Mesendoderm (in vitro differentiated cells): ENCODE data around the gene P3H4.

Source experiments
- DNase-seq: peaks from one replicate; pipeline ENCODE4 v3.0.0; 2013
- H2AK5ac ChIP-seq: 2 replicates; pipeline ENCODE4 v1.6.1; 2013; ENCODE audit warnings: low read length, inconsistent platforms
- H2BK120ac ChIP-seq: 2 replicates; pipeline ENCODE4 v1.6.1; 2013; ENCODE audit warnings: low read depth, mild to moderate bottlenecking, low read length, moderate library complexity, mixed read lengths
- H2BK15ac ChIP-seq: replicated peaks from 2 replicates; pipeline ENCODE4 v1.6.1; 2013; ENCODE audit warnings: low read depth, mild to moderate bottlenecking, moderate library complexity
- H2BK5ac ChIP-seq: 2 replicates; pipeline ENCODE4 v1.6.1; 2013; ENCODE audit warnings: low read length, inconsistent platforms
- H3K18ac ChIP-seq: 2 replicates; pipeline ENCODE4 v1.6.1; 2013; ENCODE audit warnings: mild to moderate bottlenecking, low read length, mixed read lengths
- H3K23ac ChIP-seq: one replicate; pipeline ENCODE4 v1.6.1; 2013; ENCODE audit warnings: low read length
- H3K27ac ChIP-seq: 2 replicates; pipeline ENCODE4 v1.5.1; 2013; ENCODE audit warnings: low read depth, mild to moderate bottlenecking, inconsistent platforms, low read length, moderate library complexity
- H3K27me3 ChIP-seq: 2 replicates; pipeline ENCODE4 v1.6.1; 2013; ENCODE audit warnings: low read length, control low read depth, mild to moderate bottlenecking, inconsistent platforms; ENCODE audit not compliant: insufficient read depth, poor library complexity
- H3K36me3 ChIP-seq: 2 replicates; pipeline ENCODE4 v1.6.1; 2013; ENCODE audit warnings: low read length, inconsistent platforms; ENCODE audit not compliant: control insufficient read depth, insufficient read depth
- H3K4ac ChIP-seq: one replicate; pipeline ENCODE4 v1.6.1; 2013; ENCODE audit warnings: low read depth, mild to moderate bottlenecking, low read length, moderate library complexity
- H3K4me1 ChIP-seq: 2 replicates; pipeline ENCODE4 v1.6.1; 2013; ENCODE audit warnings: low read depth, low read length, inconsistent platforms; ENCODE audit not compliant: control insufficient read depth
- H3K4me2 ChIP-seq: 2 replicates; pipeline ENCODE4 v1.6.1; 2013; ENCODE audit warnings: low read length
- H3K4me3 ChIP-seq: 2 replicates; pipeline ENCODE4 v1.5.1; 2013; ENCODE audit warnings: mild to moderate bottlenecking, low read length
- H3K56ac ChIP-seq: one replicate; pipeline ENCODE4 v1.6.1; 2013; ENCODE audit warnings: low read length
- H3K79me1 ChIP-seq: 2 replicates; pipeline ENCODE4 v1.6.1; 2013; ENCODE audit warnings: low read length, inconsistent platforms
- H3K79me2 ChIP-seq: 2 replicates; pipeline ENCODE4 v1.6.1; 2013; ENCODE audit warnings: mild to moderate bottlenecking, low read length; ENCODE audit not compliant: control insufficient read depth, insufficient read depth
- H3K9ac ChIP-seq: 2 replicates; pipeline ENCODE4 v1.6.1; 2013; ENCODE audit warnings: low read length, inconsistent platforms
- H4K5ac ChIP-seq: one replicate; pipeline ENCODE4 v1.6.1; 2013; ENCODE audit warnings: low read length
- H4K8ac ChIP-seq: one replicate; pipeline ENCODE4 v1.6.1; 2013; ENCODE audit warnings: low read depth, mild to moderate bottlenecking, control low read depth, low read length, moderate library complexity
- WGBS: extraction: QIAGEN DNeasy Blood & Tissue Kit; methylation state at CpG from one replicate; pipeline ENCODE4 v1.1.7; 2013; ENCODE audit warnings: low lambda C conversion rate, missing lambda C conversion rate; ENCODE audit not compliant: insufficient coverage; ENCODE audit errors: extremely low coverage; 5-methylcytosine and 5-hydroxymethylcytosine counted together

P3H4 gene

GRCh38 chr17:41785091-41785858 is 26.5 kb downstream of the P3H4 start:
- Histone ChIP-seq H3K27ac (peak overlapping the region; percentile 98), H2BK15ac (peak overlapping the region; percentile 20), H3K4me1 (peaks cover 6% of the 10 kb centered on the region), H3K23ac (peak overlapping the region; percentile 89), H4K8ac (no peak overlapping the region), H2AK5ac (peak overlapping the region; percentile 98), H3K18ac (peak overlapping the region; percentile 94), H3K4me3 (peak overlapping the region; percentile 81), H3K79me2 (peaks cover 33% of the 10 kb centered on the region), H3K27me3 (no peaks in the 10 kb centered on the region), H4K5ac (peak overlapping the region; percentile 91), H3K4ac (peak overlapping the region; percentile 93), H2BK5ac (peak overlapping the region; percentile 95), H3K56ac (peak overlapping the region; percentile 95), H3K9ac (peak overlapping the region; percentile 97), H3K79me1 (peaks cover 4% of the 10 kb centered on the region), H2BK120ac (peak overlapping the region; percentile 89), H3K36me3 (no peaks in the 10 kb centered on the region), H3K4me2 (peak overlapping the region; percentile 97)
- DNase-seq: peak; percentile 99
- no CpG with 5 or more reads among the region's 13 CpGs for WGBS

GRCh38 chr17:41784207-41784744 is 27.5 kb downstream of the P3H4 start:
- Histone ChIP-seq H3K4me3 (peak overlapping the region; percentile 81), H3K36me3 (no peaks in the 10 kb centered on the region), H2AK5ac (peak overlapping the region; percentile 94), H2BK15ac (peak overlapping the region; percentile 20), H3K9ac (peak overlapping the region; percentile 97), H4K5ac (peak overlapping the region; percentile 84), H3K79me2 (peaks cover 38% of the 10 kb centered on the region), H3K4me2 (peak overlapping the region; percentile 92), H3K4ac (peak overlapping the region; percentile 93), H3K4me1 (peaks cover 6% of the 10 kb centered on the region), H4K8ac (no peak overlapping the region), H3K27ac (peak overlapping the region; percentile 98), H2BK5ac (peak overlapping the region; percentile 84), H3K23ac (peak overlapping the region; percentile 83), H3K79me1 (peaks cover 4% of the 10 kb centered on the region), H2BK120ac (peak overlapping the region; percentile 89), H3K56ac (peak overlapping the region; percentile 95), H3K27me3 (no peaks in the 10 kb centered on the region), H3K18ac (peak overlapping the region; percentile 94)
- WGBS: no CpG with 5 or more reads among the region's 6 CpGs
- DNase-seq: peak; percentile 82

GRCh38 chr17:41782142-41782541 is 29.6 kb downstream of the P3H4 start:
- H3K4me3 ChIP-seq: no peak overlapping the region
- peaks cover 48% of the 10 kb centered on the region for H3K79me2 ChIP-seq
- peak overlapping the region; percentile 28 for H3K56ac ChIP-seq
- no peak for DNase-seq
- H3K27me3 ChIP-seq: no peaks in the 10 kb centered on the region
- H2BK5ac ChIP-seq: no peak overlapping the region
- H2BK120ac ChIP-seq: no peak overlapping the region
- no peak overlapping the region for H2AK5ac ChIP-seq
- H3K18ac ChIP-seq: no peak overlapping the region
- H2BK15ac ChIP-seq: no peak overlapping the region
- peaks cover 6% of the 10 kb centered on the region for H3K79me1 ChIP-seq
- H4K5ac ChIP-seq: no peak overlapping the region
- no peak overlapping the region for H4K8ac ChIP-seq
- H3K4ac ChIP-seq: no peak overlapping the region
- no CpG with 5 or more reads among the region's 4 CpGs for WGBS
- H3K27ac ChIP-seq: no peak overlapping the region
- H3K23ac ChIP-seq: no peak overlapping the region
- H3K4me2 ChIP-seq: no peak overlapping the region
- no peaks in the 10 kb centered on the region for H3K36me3 ChIP-seq
- no peak overlapping the region for H3K9ac ChIP-seq
- peaks cover 9% of the 10 kb centered on the region for H3K4me1 ChIP-seq

GRCh38 chr17:41781404-41782110 is 30.2 kb downstream of the P3H4 start:
- H2BK120ac ChIP-seq: no peak overlapping the region
- H3K9ac ChIP-seq: no peak overlapping the region
- H3K27ac ChIP-seq: no peak overlapping the region
- H2BK5ac ChIP-seq: no peak overlapping the region
- H2AK5ac ChIP-seq: no peak overlapping the region
- H3K23ac ChIP-seq: no peak overlapping the region
- H3K4ac ChIP-seq: no peak overlapping the region
- no peaks in the 10 kb centered on the region for H3K36me3 ChIP-seq
- H4K8ac ChIP-seq: no peak overlapping the region
- no peak overlapping the region for H3K18ac ChIP-seq
- H3K4me1 ChIP-seq: peaks cover 7% of the 10 kb centered on the region
- DNase-seq: no peak
- peaks cover 49% of the 10 kb centered on the region for H3K79me2 ChIP-seq
- H3K4me2 ChIP-seq: no peak overlapping the region
- peak overlapping the region; percentile 6 for H3K56ac ChIP-seq
- no peak overlapping the region for H3K4me3 ChIP-seq
- no peak overlapping the region for H2BK15ac ChIP-seq
- H3K27me3 ChIP-seq: no peaks in the 10 kb centered on the region
- no CpG with 5 or more reads among the region's 13 CpGs for WGBS
- H3K79me1 ChIP-seq: peaks cover 9% of the 10 kb centered on the region
- H4K5ac ChIP-seq: no peak overlapping the region

GRCh38 chr17:41779954-41780353 is 31.8 kb downstream of the P3H4 start:
- no peak overlapping the region for H3K18ac ChIP-seq
- H3K4me1 ChIP-seq: peaks cover 10% of the 10 kb centered on the region
- H3K4me3 ChIP-seq: no peak overlapping the region
- no peaks in the 10 kb centered on the region for H3K27me3 ChIP-seq
- no peak overlapping the region for H2AK5ac ChIP-seq
- H2BK15ac ChIP-seq: no peak overlapping the region
- H3K79me1 ChIP-seq: peaks cover 10% of the 10 kb centered on the region
- no peak overlapping the region for H4K8ac ChIP-seq
- WGBS: no CpG with 5 or more reads among the region's 1 CpG
- no peak overlapping the region for H3K4ac ChIP-seq
- no peak overlapping the region for H3K4me2 ChIP-seq
- no peak overlapping the region for H2BK120ac ChIP-seq
- H3K9ac ChIP-seq: no peak overlapping the region
- no peak for DNase-seq
- peaks cover 55% of the 10 kb centered on the region for H3K79me2 ChIP-seq
- no peak overlapping the region for H2BK5ac ChIP-seq
- no peak overlapping the region for H3K23ac ChIP-seq
- H3K36me3 ChIP-seq: no peaks in the 10 kb centered on the region
- H3K27ac ChIP-seq: no peak overlapping the region
- H3K56ac ChIP-seq: no peak overlapping the region
- no peak overlapping the region for H4K5ac ChIP-seq
